Amniotic stem cell (primary cell): ENCODE results near the gene SPRYD3.
"Not testable (repeated sequence)": the region's sequence is repeated elsewhere in the genome, so short reads cannot be mapped to it uniquely, and the experiment has no call there.

Source experiments
- DNase-seq: peaks from one replicate; lab custom pipeline; 2025; lab: John Stamatoyannopoulos, UW

SPRYD3 gene

DNA sequence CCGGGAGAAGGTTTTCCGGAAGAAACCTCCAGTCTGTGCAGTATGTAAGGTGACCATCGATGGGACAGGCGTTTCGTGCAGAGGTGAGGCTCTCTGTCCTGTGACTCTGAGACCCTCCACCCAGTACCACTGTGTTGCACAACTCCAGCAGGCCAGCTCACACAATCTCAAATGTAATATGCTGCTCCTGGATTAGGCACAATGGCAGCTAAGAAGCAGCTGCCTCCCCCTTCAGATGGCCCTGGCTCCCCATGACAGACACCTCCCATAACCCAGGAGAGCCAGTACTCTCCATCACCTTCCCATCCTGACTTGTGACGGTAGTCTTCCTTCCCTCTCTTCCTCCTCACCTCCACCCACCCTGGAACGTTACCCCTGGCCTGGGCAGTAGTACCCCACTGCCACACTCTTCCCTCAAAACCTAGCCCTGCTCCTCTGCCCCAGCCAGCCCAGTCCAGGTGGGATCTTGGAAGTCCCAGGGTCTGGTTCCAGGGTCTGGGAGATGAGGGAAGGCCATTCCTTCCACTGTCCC is 27.2 kb downstream of the SPRYD3 start:
- DNase-seq = no peak

DNA sequence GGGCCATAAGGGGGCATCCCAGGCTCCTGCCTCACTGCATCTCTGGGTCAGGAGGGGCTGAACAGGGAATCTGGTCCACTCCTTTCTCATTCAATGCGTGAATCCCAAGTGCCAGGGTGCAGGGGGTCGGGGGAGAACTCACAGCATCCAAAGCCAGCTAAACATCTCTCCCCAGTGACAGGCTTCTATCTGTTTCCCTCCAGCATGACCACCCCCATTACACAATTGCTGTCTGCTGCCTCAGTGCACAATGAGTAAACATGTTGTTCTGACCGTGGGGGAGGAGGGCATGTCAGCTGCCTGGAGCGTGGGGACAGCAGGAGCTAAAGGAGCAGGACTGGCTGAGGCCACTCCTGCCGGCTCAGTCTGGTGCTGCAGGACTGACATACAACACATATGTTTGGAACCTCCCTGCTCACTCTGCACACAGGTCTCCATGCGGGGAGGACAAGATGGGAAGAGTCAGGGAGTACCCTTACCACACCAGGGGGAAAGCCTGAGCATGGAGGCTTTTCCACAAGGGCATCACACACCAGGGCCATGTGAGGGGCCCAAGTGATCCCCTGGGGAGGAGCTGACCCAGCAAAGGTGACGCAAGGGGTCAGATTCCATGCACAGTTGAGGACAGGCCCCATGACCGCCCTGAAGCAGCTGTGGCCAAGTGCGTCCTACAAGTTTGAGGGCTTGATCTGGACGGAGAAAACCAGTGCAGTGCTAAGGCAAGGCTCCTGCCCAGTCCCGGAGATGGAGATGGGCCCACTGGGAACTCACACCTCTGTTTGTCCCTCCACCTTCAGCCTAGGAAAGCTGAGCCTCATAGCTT is 27.9 kb downstream of the SPRYD3 start:
- no peak for DNase-seq

DNA sequence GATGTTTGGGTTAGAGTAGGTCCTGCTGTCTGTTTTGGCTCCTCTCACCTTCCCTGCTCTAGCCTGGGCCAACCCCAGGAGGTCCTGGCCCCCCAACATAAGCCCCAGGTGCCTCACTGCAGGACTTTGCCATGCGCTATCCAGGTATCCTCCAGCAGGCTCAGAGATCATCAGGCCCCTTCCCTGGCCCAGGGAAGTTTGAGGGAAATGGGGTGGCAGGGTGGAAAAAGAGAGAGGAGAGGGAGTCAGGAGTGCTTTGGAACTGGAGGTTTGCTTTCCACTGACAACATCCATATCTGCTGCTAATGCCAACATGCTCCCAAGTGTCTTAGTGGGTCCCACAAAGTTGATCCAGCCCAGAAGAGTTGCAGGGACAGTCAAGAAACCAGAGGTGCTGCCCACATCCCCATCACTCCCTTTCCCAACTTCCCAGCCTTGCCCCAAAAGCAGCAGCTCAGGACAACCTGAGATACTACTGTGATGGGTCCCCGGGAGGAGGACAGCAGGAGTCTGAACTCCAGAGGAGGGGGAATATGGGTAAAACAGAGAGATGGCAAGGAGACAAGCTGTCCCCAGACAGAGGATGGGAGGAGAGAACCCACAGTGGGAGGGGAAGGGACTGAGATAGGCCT is 28.6 kb downstream of the SPRYD3 start:
- DNase-seq = no peak

DNA sequence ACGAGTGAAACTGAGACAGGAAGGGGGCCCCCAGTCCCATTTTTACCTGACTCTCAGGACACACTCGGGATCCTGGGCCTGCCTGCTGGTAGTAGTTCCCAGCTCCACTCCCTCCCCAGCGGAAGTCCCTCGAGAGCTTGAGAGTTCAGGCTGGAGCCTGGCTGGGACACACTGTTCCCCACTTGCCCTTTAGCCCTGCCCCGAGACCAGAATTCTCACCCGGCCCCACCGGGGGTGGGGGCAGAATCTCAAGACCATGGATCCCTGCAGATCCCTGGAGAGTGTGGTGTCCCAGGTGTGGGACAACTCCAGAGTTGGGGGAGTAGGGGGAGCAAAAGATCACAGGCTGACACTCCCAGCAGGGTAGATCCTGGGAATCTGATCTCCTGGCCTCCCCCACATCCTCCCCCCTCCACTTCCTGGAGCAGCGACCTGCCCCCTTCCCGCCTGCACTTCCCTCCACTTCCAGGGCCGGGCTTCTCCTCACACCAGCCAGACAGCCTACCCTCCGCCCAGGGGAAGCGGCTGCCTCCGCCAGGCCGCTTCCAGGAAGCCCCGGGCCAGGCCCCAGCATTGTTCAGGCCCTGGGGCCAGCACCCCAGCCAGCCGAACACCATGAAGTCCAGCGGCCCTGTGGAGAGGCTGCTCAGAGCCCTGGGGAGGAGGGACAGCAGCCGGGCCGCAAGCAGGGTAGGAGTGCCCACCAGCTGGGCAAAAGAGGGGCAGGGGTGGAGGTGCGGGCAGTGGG is 29.4 kb downstream of the SPRYD3 start, which contains the start of gene TNS2:
TNS2 (plus strand) TSS at position 495 of the 748 bp plus-strand sequence; CDS start at position 616, 121 bp downstream.
- DNase-seq = no peak

DNA sequence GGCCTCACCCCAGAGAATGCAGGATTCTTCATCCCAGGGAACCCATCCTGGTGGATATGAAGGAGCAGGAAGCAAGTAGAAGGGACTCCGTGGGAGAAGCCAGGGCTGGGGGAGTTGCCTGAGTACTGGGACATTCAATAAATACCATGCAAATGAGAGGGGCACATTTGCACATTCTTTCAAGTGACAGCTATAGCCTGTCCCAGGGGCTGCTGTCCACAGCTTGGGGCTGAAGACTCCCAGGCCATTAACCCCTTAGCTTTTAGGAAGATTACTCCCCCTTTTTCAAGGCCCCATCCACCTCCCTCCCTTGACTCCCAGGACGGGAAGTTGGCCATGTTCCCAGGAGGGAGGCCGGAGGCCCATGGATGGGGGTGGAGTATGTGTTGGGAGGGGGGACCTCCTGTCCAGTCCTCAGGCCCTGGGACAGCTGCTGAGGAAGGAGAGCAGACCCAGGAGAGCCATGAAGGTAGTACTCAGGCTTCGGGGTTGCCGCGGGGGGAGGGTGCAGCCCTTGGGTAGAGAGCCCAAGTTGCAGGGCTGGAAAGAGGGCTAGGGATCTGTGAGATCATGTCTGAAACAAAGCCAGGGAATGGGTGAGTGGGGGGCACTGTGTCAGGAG is 30.3 kb downstream of the SPRYD3 start:
- DNase-seq = no peak

DNA sequence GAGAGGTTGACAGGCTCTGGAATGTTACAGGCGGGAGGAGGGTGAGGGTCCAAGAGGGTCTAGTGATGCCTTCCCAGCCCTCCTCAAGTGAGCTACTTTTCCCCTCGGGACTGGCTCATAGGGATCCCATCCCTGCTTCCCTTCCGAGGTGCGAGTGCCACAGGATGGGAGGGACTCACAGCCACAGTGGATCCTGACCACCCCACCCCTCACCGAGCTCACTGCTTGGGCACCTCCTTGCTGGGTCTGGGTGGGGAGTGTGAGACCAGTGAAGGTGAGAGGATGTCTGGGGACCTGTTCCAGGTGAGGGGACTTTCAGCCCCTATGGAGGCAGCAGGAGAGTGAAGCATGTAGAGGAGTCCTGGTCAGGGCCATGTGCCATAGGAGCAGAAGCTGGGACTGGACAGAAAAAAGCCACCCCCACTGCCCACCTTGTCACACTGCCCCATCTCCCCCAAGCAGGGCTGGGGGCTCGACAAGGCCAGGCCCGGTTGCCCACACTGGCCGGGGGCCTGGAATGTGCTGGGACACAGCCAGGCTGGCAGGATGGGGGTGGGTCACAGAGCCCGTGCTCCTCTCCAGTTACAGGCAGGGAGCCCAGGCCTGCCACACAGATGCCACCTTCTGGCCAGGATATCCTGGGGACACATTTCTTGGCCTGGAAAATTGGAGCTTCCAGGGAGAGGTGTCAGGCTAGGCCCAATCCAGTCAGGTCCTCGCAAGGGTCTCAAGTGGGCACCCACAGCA is 31.0 kb downstream of the SPRYD3 start:
- DNase-seq = no peak

DNA sequence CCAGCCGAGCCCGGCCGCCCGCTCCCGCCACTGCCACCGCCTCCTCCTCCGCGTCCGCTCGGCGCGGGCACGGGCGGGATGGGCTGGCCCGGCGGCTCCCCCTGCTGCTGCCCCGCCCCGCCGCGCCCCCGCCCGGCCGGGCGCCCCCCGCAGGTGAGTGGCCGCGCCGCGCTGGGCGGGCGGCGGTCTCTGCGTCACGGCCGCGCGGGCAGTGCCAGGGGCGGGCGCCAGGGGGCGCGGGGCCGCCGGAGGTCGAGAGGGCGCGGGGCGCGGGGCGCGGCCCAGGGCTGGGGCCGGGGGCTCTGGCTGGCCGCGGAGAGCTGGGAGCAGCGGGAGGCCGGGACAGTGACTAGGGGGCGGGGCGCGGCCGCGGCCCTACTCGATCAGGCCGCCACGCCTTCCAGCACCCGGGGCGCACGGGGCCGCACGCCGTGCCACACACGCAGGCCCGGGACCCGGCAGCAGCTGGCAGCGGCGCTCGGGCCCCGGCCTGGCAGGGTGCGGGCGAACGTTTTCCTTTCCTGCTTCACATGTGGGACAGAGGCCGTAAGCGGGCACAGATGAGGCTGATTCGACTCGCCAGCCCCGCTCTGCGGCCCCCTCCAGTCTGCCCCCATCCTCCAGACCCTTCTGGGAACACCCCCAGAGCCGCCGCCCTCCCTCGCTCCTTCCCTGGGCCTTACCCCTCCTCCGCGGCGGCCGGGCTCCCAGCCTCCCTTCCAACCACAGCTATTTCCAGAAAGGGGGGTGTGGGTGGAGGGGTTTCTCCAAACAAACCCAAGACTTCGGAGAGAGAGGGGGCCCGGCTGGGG is 31.8 kb downstream of the SPRYD3 start:
- no peak for DNase-seq

DNA sequence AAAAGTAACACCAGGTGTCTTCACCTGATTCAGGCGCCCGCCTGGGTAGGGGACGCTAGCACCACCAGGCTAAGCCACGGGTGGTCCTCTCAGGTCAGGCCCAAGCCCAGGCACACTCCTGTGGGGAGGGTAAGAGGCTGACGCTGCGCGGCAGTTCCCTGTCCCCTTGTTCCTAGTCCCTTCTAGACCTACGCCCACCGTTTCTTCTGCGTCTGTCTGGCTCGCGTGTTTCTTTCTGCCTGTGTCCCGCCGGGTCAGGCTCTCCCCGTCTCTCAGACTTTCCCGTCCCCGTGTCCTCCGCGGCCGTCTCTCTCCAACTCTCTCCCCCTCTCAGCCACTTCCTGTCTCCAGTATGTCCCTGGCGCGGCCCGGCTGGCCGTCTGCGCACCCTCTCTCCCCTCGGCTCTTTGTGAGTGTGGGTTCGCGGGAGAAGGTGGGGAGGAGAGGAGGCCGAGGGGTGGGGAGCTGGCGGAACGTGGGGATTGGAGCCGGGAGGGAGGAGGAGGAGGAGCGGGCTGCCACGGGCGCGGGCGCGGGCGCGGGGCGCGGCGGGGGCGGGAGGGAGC is 32.5 kb downstream of the SPRYD3 start:
- DNase-seq = peak; percentile 73

DNA sequence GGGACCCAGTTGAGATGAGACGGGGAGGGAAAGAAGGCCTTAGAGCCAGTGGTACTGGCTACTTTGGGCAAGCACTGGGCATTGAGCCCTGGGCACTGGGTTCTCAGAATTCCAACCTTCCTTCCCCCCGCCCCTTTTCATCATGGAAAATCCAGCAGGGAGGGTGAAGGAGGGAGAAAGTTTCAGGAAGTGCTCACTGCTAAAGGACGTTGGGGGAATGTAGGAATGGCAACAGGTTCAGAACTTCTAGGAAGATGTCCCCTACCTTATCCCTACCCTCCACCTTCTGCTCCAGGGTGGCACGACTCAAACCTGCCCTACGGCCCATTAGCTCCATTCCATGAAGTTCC is 33.5 kb downstream of the SPRYD3 start:
- DNase-seq = no peak

DNA sequence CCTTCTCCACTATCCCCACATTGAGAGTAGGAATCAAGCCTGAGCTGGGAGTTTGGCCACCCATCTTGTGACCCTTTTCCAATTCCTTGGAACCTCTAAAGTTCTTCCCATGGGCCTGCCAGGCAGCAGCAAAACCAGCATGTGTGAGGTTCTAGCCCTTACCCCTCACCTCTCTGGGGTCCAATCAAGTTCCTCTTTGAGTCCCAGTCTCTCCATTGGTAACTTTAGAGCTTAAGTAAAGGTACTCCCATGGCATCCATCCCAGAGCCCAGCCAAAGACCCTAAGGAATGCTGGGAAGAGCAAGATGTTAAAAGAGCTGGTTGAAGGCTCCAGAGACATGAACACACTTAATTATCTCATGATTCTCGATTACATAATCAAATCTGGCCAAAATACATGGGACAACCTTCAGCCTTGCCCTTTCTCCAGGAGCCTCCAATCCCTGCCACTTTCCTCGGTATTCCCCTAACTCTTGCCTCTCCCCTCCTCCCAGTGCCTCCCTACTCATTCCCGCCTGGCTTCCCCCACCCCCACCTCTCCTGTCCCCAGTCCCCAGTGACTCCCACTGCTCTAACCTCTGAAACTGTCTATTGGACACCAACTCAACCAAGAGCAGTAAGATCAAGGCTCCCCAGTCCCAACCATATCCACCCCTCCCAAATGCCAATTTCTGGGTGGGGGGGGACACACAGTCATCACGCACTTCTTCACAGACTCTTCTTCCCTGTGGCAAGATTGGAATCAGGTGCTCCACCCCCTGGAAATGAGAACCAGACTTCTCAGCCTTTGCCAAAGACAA is 34.1 kb downstream of the SPRYD3 start:
- no peak for DNase-seq

DNA sequence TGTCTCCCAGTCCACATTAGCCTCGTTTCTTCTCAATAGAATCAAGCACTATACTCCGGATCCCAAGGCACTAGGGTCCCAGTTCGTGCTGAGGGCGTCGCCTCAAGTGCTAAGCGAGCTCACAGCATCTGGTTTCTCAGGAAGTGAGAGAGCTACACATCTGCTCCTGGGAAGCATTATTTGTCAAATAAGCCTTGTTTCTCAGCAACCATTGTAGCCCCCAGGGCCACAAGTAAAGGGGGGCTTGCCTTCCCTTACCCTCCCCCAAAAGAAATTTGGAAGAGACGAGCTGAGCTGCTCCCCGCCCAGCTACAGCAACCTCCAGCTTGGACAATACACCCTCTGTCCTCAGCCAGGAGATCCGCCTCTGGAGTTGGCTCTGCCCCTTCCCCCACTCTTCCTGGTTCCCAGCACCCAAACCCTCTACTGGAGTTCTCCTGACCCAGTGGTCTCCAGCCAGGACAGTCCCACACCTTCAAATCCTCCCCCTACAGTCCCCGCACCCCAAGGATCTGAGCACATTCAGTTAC is 35.1 kb downstream of the SPRYD3 start:
- DNase-seq = no peak

DNA sequence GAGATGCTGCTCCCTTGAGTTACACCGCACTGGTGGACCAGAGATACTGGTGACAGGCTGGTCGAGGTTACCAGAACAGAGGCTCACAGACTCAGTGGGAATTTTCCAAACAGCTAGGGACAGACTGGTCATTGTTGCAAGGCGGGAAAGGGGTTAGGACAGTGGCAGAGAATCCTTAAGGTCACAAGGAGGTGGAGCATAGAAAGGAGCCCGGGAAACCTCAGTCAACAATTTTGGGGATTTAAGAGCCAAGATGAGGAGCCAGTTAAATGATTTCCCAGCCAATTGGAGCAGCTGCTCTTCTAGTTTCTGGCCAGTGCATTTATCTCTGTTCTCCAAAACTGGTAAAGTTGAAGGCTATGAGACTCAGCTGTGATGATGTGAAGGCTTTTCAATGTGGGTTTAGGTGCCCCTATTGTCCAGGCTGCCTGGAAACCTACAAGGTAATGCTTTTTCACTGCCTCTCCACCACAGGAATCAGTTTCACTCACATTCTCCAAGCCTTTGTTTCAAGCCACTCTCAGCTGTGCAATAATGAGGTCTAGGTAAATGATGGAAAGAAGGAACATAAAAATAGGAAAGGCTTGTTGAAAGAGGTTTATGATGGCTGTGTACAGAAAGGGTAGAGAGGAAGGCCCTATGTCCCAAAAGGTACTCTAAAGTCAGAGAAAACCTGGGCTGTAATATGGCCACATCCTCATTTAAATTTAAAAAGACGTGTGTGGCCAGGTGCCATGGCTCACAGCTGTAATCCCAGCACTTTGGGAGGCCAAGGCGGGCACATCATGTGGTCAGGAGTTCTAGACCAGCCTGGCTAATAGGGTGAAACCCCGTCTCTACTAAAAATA is 36.4 kb downstream of the SPRYD3 start:
- no peak for DNase-seq

DNA sequence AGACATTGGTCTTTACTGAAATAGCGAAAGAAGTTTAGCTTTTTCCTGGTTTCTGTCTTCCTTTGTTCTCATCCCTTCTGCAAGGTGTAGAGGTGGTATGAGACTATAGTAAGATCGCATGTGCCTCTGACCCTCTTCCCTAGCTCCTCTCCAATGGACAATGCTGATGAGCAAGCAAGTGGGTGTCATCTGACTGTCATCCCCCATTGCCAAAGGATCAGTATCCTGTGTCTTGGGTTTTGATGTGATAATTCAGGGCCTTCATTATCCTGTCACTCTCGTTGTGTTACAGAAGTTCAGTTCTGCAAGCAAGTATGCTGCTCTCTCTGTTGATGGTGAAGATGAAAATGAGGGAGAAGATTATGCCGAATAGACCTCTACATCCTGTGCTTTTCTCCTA is 39.3 kb downstream of the SPRYD3 start:
- no peak for DNase-seq

DNA sequence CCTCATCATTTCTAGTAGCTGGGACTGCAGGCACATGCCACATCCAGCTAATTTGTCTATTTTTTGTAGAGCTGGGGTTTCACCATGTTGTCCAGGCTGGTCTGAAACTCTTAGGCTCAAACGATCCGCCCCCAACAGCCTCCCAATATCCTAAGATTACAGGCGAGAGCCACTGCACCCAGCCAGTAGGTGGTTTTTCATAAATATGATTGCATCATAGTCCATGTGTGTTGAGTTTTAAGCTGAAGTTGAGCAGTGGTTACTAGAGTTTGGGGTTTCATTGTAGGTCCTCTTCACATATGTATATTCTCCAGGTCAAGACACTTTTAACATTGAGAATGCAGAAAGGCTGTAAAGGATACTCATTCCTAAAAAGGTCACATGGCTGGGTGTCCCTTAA is 42.4 kb downstream of the SPRYD3 start:
- no peak for DNase-seq

DNA sequence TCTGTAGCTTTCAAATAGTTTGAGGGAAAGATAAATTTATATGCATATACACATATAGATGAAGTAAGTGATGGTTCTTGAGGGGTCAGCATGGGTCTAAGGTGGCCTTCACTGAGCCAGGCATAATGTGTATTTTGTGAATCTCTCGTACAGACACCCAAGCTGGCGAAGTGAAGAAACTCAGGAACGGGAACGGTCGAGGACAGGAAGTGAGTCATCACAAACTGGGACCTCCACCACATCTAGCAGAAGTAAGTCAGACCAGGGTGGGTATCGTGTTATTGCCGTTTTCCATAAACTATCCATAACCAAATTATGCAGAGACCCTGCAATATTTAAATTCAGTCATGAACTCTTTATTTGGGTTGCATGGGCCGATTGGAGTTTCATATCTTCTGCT is 44.7 kb downstream of the SPRYD3 start:
- DNase-seq = no peak

DNA sequence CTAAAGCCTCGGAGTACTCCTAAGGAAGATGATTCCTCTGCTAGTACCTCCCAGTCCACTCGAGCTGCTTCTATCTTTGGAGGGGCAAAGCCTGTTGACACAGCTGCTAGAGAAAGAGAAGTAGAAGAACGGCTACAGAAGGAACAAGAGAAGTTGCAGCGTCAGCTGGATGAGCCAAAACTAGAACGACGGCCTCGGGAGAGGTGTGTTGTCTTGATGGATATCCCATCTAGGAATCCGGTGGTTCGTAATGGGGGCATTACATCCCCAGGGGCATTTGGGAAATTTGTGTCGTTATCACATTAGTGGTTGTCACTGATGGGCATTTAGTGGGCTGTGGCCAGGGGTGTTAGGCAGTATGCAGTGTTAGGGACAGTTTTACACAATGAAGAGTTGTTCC is 45.4 kb downstream of the SPRYD3 start:
- not testable (repeated sequence) for DNase-seq

DNA sequence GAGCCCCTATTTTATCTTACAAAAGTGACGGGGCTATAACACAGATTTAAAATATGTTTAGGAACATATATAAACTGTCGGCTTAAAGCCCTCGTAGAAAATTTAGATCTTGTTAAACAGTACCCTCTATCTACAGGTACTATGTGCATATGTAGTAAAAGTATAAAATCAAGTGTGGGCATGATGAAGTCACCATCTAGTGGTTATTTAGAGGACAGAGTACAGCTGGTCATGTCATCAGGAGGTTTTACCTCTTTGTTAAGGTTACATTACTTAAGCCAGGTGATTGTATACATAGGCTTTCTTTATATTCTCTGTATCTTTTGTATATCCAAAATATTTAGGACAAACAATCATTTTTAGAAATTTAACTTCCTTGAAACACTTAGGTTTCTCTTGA is 47.6 kb downstream of the SPRYD3 start:
- no peak for DNase-seq

DNA sequence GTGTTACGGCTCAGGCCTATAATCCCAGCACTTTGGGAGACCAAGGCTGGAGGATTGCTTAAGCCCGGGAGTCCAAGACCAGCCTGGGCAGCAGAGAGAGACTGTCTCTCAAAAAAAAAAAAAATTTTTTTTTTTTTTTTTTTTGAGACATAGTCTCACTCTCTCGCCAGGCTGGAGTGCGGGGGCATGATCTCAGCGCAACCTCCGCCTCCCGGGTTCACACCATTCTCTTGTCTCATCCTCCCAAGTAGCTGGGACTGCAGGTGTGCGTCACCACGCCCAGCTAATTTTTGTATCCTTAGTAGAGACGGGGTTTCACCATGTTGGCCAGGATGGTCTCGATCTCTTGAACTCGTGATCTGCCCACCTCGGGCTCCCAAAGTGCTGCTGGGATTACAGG is 52.2 kb downstream of the SPRYD3 start:
- not testable (repeated sequence) for DNase-seq
